Esophagus muscularis mucosa (tissue), 4 donors: Measurements from ENCODE around the gene EMX2. TPM values are rescaled to one million over a fixed set of nuclear protein-coding genes. Genes with fewer than 3 reads are reported as not detected.

Experiments
- DNase-seq: peaks from one replicate; pipeline ENCODE4 v3.0.0-alpha.2; 2017; ENCODE audit errors: extremely low spot score
- H3K27ac ChIP-seq, 4 donors: fragments of 200-600 bp; sonication (generic); replicated peaks in 1 of 4; 1 replicate in 3 of 4; 2 replicates in 1 of 4; pipeline ENCODE4 v1.5.1; 2016 to 2019; ENCODE audit warnings: mild to moderate bottlenecking in 1 of 4
- H3K27me3 ChIP-seq, 4 donors: fragments of 200-600 bp; sonication (generic); one replicate each; pipeline versions ENCODE4 v1.5.1 to v1.6.0; 2016 to 2019
- H3K36me3 ChIP-seq, 4 donors: fragments of 200-600 bp; sonication (generic); one replicate each; pipeline ENCODE4 v1.5.1; 2016 to 2019
- H3K4me1 ChIP-seq, 4 donors: fragments of 200-600 bp; sonication (generic); one replicate each; pipeline ENCODE4 v1.5.1; 2016 to 2019
- H3K4me3 ChIP-seq, 4 donors: fragments of 200-600 bp; sonication (generic); 1 replicate in 2 of 4; 2 replicates in 2 of 4; pipeline ENCODE4 v1.5.1; 2016 to 2019; ENCODE audit warnings: mild to moderate bottlenecking in 4 of 4, moderate library complexity in 1 of 4
- H3K9me3 ChIP-seq, 4 donors: fragments of 200-600 bp; sonication (generic); 1 replicate in 3 of 4; 2 replicates in 1 of 4; pipeline ENCODE4 v1.5.1; 2016 to 2019
- CTCF ChIP-seq, 3 experiments: fragments of 200-600 bp in 2 of 3; fragments of 450-650 bp in 1 of 3; sonication (generic) in 2 of 3; IDR thresholded peaks; one replicate each; pipeline ENCODE4 v1.5.1; 2017 to 2019; ENCODE audit warnings: antibody characterized with exemption in 3 of 3, mild to moderate bottlenecking in 2 of 3, moderate library complexity in 1 of 3
- EP300 ChIP-seq: sonication (generic); formaldehyde crosslinking; IDR thresholded peaks from one replicate; pipeline ENCODE4 v1.6.1; 2017; ENCODE audit warnings: antibody characterized with exemption
- POLR2A ChIP-seq: fragments of 450-650 bp; IDR thresholded peaks from one replicate; pipeline ENCODE4 v1.6.1; 2017; ENCODE audit warnings: antibody characterized with exemption, moderate library complexity, mild to moderate bottlenecking, low read depth
- POLR2AphosphoS5 ChIP-seq, 2 donors: sonication (generic); formaldehyde crosslinking; IDR thresholded peaks; one replicate each; pipeline ENCODE4 v1.6.1; 2017; ENCODE audit warnings: antibody characterized with exemption in 2 of 2
- WGBS: methylation state at CpG from one replicate; pipeline ENCODE4 v1.1.5; 2018; 5-methylcytosine and 5-hydroxymethylcytosine counted together
- intact Hi-C: fragments of 100-400 bp; cut with DNase I; formaldehyde crosslinking; loops from one replicate; pipeline ENCODE4 v1.15.1; 2023
- total RNA-seq, 4 donors: library from RNA; depleted of rRNA; stranded (reverse); fragments of >200 nt; gene quantifications; one replicate each; pipeline versions ENCODE4 v1.1.0 to v1.2.1, GENCODE V29; 2016

The EMX2 gene
- total RNA-seq, 4 donors from 2014 or later = 0.52 to 0.71 TPM; not detected in 2

GRCh38 chr10:117539361-117539773, 3.2 kb upstream of the EMX2 start:
- no peak for DNase-seq
- 56% methylated on average over 9 of the region's 9 CpGs for WGBS
- Histone ChIP-seq H3K9me3 (no peaks in the 10 kb centered on the region), H3K4me1 (peaks cover 43 to 65% (median 59%) of the 10 kb centered on the region in 4 donors), H3K27me3 (peaks cover 0 to 100% (median 79%) of the 10 kb centered on the region in 4 donors), H3K27ac (no peak overlapping the region), H3K36me3 (no peaks in the 10 kb centered on the region), H3K4me3 (no peak overlapping the region)
- intact Hi-C loops = loop anchor here (5.0 kb wide), 1 partner anchor 703 kb away; no protein-coding TSS in a partner anchor
- no peak for TF ChIP-seq EP300
- no peak for TF ChIP-seq POLR2A
- TF ChIP-seq CTCF (IDR thresholded peaks at IDR 0.05) = no peak
- no peak for TF ChIP-seq POLR2AphosphoS5 (IDR thresholded peaks at IDR 0.05)

GRCh38 chr10:117539903-117540639, 2.5 kb upstream of the EMX2 start:
- DNase-seq = no peak
- Histone ChIP-seq H3K9me3 (no peaks in the 10 kb centered on the region), H3K4me3 (no peak overlapping the region), H3K36me3 (no peaks in the 10 kb centered on the region), H3K4me1 (peaks cover 43 to 65% (median 59%) of the 10 kb centered on the region in 4 donors), H3K27me3 (peaks cover 0 to 100% (median 79%) of the 10 kb centered on the region in 4 donors), H3K27ac (no peak overlapping the region)
- TF ChIP-seq EP300 = no peak
- no peak for TF ChIP-seq POLR2A
- 29% methylated on average over 1 of the region's 3 CpGs for WGBS
- intact Hi-C loops = loop anchor here (5.0 kb wide), 1 partner anchor 702 kb away; no protein-coding TSS in a partner anchor

GRCh38 chr10:117540640-117541404, 1.7 kb upstream of the EMX2 start:
- Histone ChIP-seq H3K27me3 (peaks cover 0 to 100% (median 79%) of the 10 kb centered on the region in 4 donors), H3K4me3 (peak overlapping the region in 1 of 4 donors; percentile 2), H3K9me3 (no peaks in the 10 kb centered on the region), H3K27ac (no peak overlapping the region), H3K4me1 (peaks cover 44 to 65% (median 59%) of the 10 kb centered on the region in 4 donors), H3K36me3 (no peaks in the 10 kb centered on the region)
- DNase-seq = no peak
- 55% methylated on average over 14 of the region's 14 CpGs for WGBS
- intact Hi-C loops = no loop called here
- TF ChIP-seq CTCF (IDR thresholded peaks at IDR 0.05) (no peak), POLR2A (no peak), EP300 (no peak), POLR2AphosphoS5 (IDR thresholded peaks at IDR 0.05) (no peak)

GRCh38 chr10:117541405-117541908, 1.1 kb upstream of the EMX2 start:
- peak overlapping the region in 2 of 4 donors; percentile 28 to 44 for H3K27ac ChIP-seq
- no peaks in the 10 kb centered on the region for H3K9me3 ChIP-seq
- peaks cover 0 to 100% (median 78%) of the 10 kb centered on the region in 4 donors for H3K27me3 ChIP-seq
- peak overlapping the region; percentile 46 to 54 (median 46) for H3K4me3 ChIP-seq
- WGBS = 15% methylated on average over 26 of the region's 32 CpGs
- intact Hi-C loops = no loop called here
- H3K4me1 ChIP-seq = peaks cover 44 to 65% (median 59%) of the 10 kb centered on the region in 4 donors
- TF ChIP-seq CTCF (IDR thresholded peaks at IDR 0.05) = no peak
- no peak for TF ChIP-seq EP300
- no peak for TF ChIP-seq POLR2AphosphoS5 (IDR thresholded peaks at IDR 0.05)
- no peak for TF ChIP-seq POLR2A
- no peak for DNase-seq
- H3K36me3 ChIP-seq = no peaks in the 10 kb centered on the region
